H9 (cell line): ENCODE measurements around the gene TRIM10. TPM values are rescaled to one million over a fixed set of nuclear protein-coding genes. Genes with fewer than 3 reads are reported as not detected.

Experiments used
- DNase-seq: peaks from one replicate; pipeline ENCODE4 v3.0.0-alpha.2; 2017
- H2AFZ ChIP-seq: one replicate; pipeline ENCODE4 v1.6.1; 2013; ENCODE audit warnings: mild to moderate bottlenecking, low read length, control low read depth, moderate library complexity
- H2AK5ac ChIP-seq: 2 replicates; pipeline ENCODE4 v1.6.1; 2013; ENCODE audit warnings: low read length, control low read depth, mixed read lengths; ENCODE audit not compliant: insufficient read length
- H2BK120ac ChIP-seq: one replicate; pipeline ENCODE4 v1.6.1; 2013; ENCODE audit warnings: low read depth, mild to moderate bottlenecking, low read length, control low read depth, inconsistent platforms; ENCODE audit not compliant: poor library complexity, severe bottlenecking
- H2BK12ac ChIP-seq: 2 replicates; pipeline ENCODE4 v1.6.1; 2013; ENCODE audit warnings: low read length, control low read depth, mixed read lengths, low read depth; ENCODE audit not compliant: insufficient read length
- H2BK15ac ChIP-seq: 2 replicates; pipeline ENCODE4 v1.6.1; 2013; ENCODE audit warnings: low read depth, low read length, control low read depth
- H2BK20ac ChIP-seq: one replicate; pipeline ENCODE4 v1.6.1; 2013; ENCODE audit warnings: low read depth, mild to moderate bottlenecking, low read length, control low read depth, inconsistent platforms; ENCODE audit not compliant: poor library complexity, severe bottlenecking
- H2BK5ac ChIP-seq: 2 replicates; pipeline ENCODE4 v1.6.1; 2013; ENCODE audit warnings: low read length, control low read depth, mixed read lengths; ENCODE audit not compliant: insufficient read length
- H3K14ac ChIP-seq: 2 replicates; pipeline ENCODE4 v1.6.1; 2013; ENCODE audit warnings: low read length, control low read depth; ENCODE audit not compliant: insufficient read depth
- H3K18ac ChIP-seq: 2 replicates; pipeline ENCODE4 v1.6.1; 2013; ENCODE audit warnings: low read depth, mild to moderate bottlenecking, mixed read lengths, low read length, control low read depth; ENCODE audit not compliant: insufficient read length
- H3K23ac ChIP-seq: 2 replicates; pipeline ENCODE4 v1.6.1; 2013; ENCODE audit warnings: low read length, control low read depth, mixed read lengths, low read depth; ENCODE audit not compliant: insufficient read length
- H3K23me2 ChIP-seq: 2 replicates; pipeline ENCODE4 v1.6.1; 2013; ENCODE audit warnings: low read depth, mild to moderate bottlenecking, mixed read lengths, low read length, control low read depth; ENCODE audit not compliant: insufficient read length, poor library complexity, severe bottlenecking
- H3K27ac ChIP-seq: 2 replicates; pipeline ENCODE4 v1.5.1; 2013; ENCODE audit warnings: low read length, control low read depth, mixed read lengths, low read depth; ENCODE audit not compliant: insufficient read length
- H3K27me3 ChIP-seq: 2 replicates; pipeline ENCODE4 v1.6.1; 2013; ENCODE audit warnings: low read length, control low read depth, inconsistent platforms; ENCODE audit not compliant: insufficient read depth
- H3K4ac ChIP-seq: 2 replicates; pipeline ENCODE4 v1.6.1; 2013; ENCODE audit warnings: low read depth, mild to moderate bottlenecking, control low read depth, inconsistent platforms, low read length, moderate library complexity
- H3K4me1 ChIP-seq: 2 replicates; pipeline ENCODE4 v1.6.1; 2013; ENCODE audit warnings: low read length, control low read depth, inconsistent platforms; ENCODE audit not compliant: insufficient read depth
- H3K4me2 ChIP-seq: 2 replicates; pipeline ENCODE4 v1.6.1; 2013; ENCODE audit warnings: low read length, control low read depth, mixed read lengths; ENCODE audit not compliant: insufficient read length, insufficient read depth
- H3K56ac ChIP-seq: 2 replicates; pipeline ENCODE4 v1.6.1; 2013; ENCODE audit warnings: low read depth, mild to moderate bottlenecking, mixed read lengths, low read length, control low read depth; ENCODE audit not compliant: insufficient read length
- H3K79me1 ChIP-seq: 2 replicates; pipeline ENCODE4 v1.6.1; 2013; ENCODE audit warnings: low read depth, mild to moderate bottlenecking, moderate library complexity, low read length, control low read depth, inconsistent platforms; ENCODE audit not compliant: insufficient read depth, poor library complexity, severe bottlenecking
- H3K79me2 ChIP-seq: 2 replicates; pipeline ENCODE4 v1.6.1; 2013; ENCODE audit warnings: low read length, control low read depth, inconsistent platforms; ENCODE audit not compliant: insufficient read depth
- H3K9ac ChIP-seq: 2 replicates; pipeline ENCODE4 v1.6.1; 2013; ENCODE audit warnings: low read length, control low read depth, mixed read lengths; ENCODE audit not compliant: insufficient read length; ENCODE audit errors: extremely low read depth
- H3K9me3 ChIP-seq: one replicate; pipeline ENCODE4 v1.6.1; 2013; ENCODE audit warnings: low read depth, low read length, inconsistent platforms; ENCODE audit not compliant: control insufficient read depth
- H3T11ph ChIP-seq: one replicate; pipeline ENCODE4 v1.6.1; 2013; ENCODE audit warnings: mild to moderate bottlenecking, low read length, control low read depth, inconsistent platforms
- H4K20me1 ChIP-seq: one replicate; pipeline ENCODE4 v1.6.1; 2013; ENCODE audit not compliant: control insufficient read depth, insufficient read length, insufficient read depth
- H4K5ac ChIP-seq: 2 replicates; pipeline ENCODE4 v1.6.1; 2013; ENCODE audit warnings: low read depth, mild to moderate bottlenecking, mixed read lengths, low read length, control low read depth; ENCODE audit not compliant: insufficient read length
- H4K8ac ChIP-seq: replicated peaks from 2 replicates; pipeline ENCODE4 v1.6.1; 2013; ENCODE audit warnings: low read length, control low read depth, mixed read lengths, low read depth; ENCODE audit not compliant: insufficient read length
- H4K91ac ChIP-seq: 2 replicates; pipeline ENCODE4 v1.6.1; 2013; ENCODE audit warnings: low read depth, mild to moderate bottlenecking, moderate library complexity, mixed read lengths, low read length, control low read depth; ENCODE audit not compliant: insufficient read length
- H3K27ac Mint-ChIP-seq, 3 experiments: 2 replicates in 2 of 3; 3 replicates in 1 of 3; pipeline ENCODE4 v1.8.0; 2020 to 2021; ENCODE audit warnings: mixed read lengths in 3 of 3, mild to moderate bottlenecking in 1 of 3, moderate library complexity in 1 of 3
- H3K27me3 Mint-ChIP-seq: 2 replicates; pipeline ENCODE4 v1.8.0; 2021; ENCODE audit warnings: low read depth, mild to moderate bottlenecking, moderate library complexity, mixed read lengths
- H3K36me3 Mint-ChIP-seq, 3 experiments: 2 replicates in 2 of 3; 3 replicates in 1 of 3; pipeline ENCODE4 v1.8.0; 2020 to 2021; ENCODE audit warnings: low read depth in 3 of 3, mixed read lengths in 3 of 3; ENCODE audit not compliant: insufficient read depth in 1 of 3
- H3K4me1 Mint-ChIP-seq, 2 experiments: 2 replicates each; pipeline ENCODE4 v1.8.0; 2020; ENCODE audit warnings: mixed read lengths in 2 of 2
- H3K4me3 Mint-ChIP-seq, 2 experiments: 2 replicates in 1 of 2; 3 replicates in 1 of 2; pipeline ENCODE4 v1.8.0; 2020 to 2021; ENCODE audit warnings: mild to moderate bottlenecking in 2 of 2, mixed read lengths in 2 of 2, moderate library complexity in 1 of 2
- H3K9me3 Mint-ChIP-seq, 2 experiments: 2 replicates in 1 of 2; 3 replicates in 1 of 2; pipeline ENCODE4 v1.8.0; 2020; ENCODE audit warnings: mild to moderate bottlenecking in 2 of 2, mixed read lengths in 2 of 2, moderate library complexity in 1 of 2
- WGBS: extraction: QIAGEN DNeasy Blood & Tissue Kit; methylation state at CpG from one replicate; pipeline ENCODE4 v1.1.7; 2013; ENCODE audit warnings: missing lambda C conversion rate, low lambda C conversion rate, mixed read lengths; ENCODE audit not compliant: insufficient read length; ENCODE audit errors: extremely low coverage; 5-methylcytosine and 5-hydroxymethylcytosine counted together
- total RNA-seq: library from RNA; stranded (reverse); gene quantifications from 2 replicates; pipeline ENCODE4 v1.2.1, GENCODE V29; 2021
- TF ChIP-seq, protein P1 (sequence below): fragments of 200-600 bp; sonication (generic); conservative IDR thresholded peaks from 3 replicates; pipeline ENCODE4 v1.8.0; 2021; ENCODE audit warnings: antibody characterized with exemption, mild to moderate bottlenecking

TRIM10 gene
- total RNA-seq, 1 experiment from 2014 or later: 0.07 TPM

DNA sequence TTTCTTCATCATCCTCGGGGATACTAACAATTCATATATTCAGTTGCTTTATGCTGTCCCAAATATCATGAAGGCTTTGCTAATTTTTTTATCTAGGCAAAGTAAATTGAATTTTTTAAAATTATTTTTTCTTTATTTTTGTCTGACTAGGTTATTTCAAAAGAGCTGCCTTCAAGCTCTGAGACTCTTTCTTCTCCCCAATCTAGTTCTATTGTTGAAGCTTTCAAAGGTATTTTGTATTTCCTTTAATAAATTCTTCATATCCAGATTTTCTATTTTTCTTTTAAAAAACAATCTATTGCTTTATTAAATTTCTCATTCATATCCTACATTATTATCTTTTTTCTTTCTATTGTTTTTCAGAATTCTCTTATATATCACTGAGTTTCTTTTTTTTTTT lies 19.1 kb upstream of the TRIM10 start:
- no peak overlapping the region for H3T11ph ChIP-seq
- H3K23me2 ChIP-seq: no peaks in the 10 kb centered on the region
- H3K79me1 ChIP-seq: no peaks in the 10 kb centered on the region

More for the DNA sequence above, 19.1 kb upstream of the TRIM10 start:
- Mint-ChIP-seq H3K36me3 (peaks cover 6 to 8% (median 7%) of the 10 kb centered on the region in 3 experiments; a peak in 5 of 7 replicates), H3K9me3 (peaks cover 0 to 5% of the 10 kb centered on the region in 2 experiments; a peak in 3 of 5 replicates), H3K27me3 (peaks cover 42% of the 10 kb centered on the region), H3K4me3 (no peak overlapping the region), H3K27ac (no peak overlapping the region), H3K4me1 (no peaks in the 10 kb centered on the region; a peak in 1 of 4 replicates)
- H3K79me2 ChIP-seq: no peaks in the 10 kb centered on the region
- no peak overlapping the region for H3K9ac ChIP-seq
- H2BK20ac ChIP-seq: no peak overlapping the region
- H2BK5ac ChIP-seq: no peak overlapping the region
- no peak overlapping the region for H3K56ac ChIP-seq
- H3K27ac ChIP-seq: no peak overlapping the region
- H2BK15ac ChIP-seq: no peak overlapping the region
- no peak for DNase-seq
- H2BK120ac ChIP-seq: no peak overlapping the region
- H3K9me3 ChIP-seq: no peaks in the 10 kb centered on the region
- H3K4me2 ChIP-seq: no peak overlapping the region
- no peak overlapping the region for H4K91ac ChIP-seq
- no peak overlapping the region for H3K4ac ChIP-seq
- WGBS: no CpG with 5 or more reads among the region's 1 CpG
- H3K23ac ChIP-seq: no peak overlapping the region
- no peaks in the 10 kb centered on the region for H4K20me1 ChIP-seq
- no peak overlapping the region for H2AK5ac ChIP-seq
- no peak overlapping the region for H3K18ac ChIP-seq
- no peaks in the 10 kb centered on the region for H3K27me3 ChIP-seq
- H3K4me1 ChIP-seq: no peaks in the 10 kb centered on the region
- no peak overlapping the region for H4K8ac ChIP-seq
- TF ChIP-seq, protein P1, sequence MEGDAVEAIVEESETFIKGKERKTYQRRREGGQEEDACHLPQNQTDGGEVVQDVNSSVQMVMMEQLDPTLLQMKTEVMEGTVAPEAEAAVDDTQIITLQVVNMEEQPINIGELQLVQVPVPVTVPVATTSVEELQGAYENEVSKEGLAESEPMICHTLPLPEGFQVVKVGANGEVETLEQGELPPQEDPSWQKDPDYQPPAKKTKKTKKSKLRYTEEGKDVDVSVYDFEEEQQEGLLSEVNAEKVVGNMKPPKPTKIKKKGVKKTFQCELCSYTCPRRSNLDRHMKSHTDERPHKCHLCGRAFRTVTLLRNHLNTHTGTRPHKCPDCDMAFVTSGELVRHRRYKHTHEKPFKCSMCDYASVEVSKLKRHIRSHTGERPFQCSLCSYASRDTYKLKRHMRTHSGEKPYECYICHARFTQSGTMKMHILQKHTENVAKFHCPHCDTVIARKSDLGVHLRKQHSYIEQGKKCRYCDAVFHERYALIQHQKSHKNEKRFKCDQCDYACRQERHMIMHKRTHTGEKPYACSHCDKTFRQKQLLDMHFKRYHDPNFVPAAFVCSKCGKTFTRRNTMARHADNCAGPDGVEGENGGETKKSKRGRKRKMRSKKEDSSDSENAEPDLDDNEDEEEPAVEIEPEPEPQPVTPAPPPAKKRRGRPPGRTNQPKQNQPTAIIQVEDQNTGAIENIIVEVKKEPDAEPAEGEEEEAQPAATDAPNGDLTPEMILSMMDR: no peak
- no peak overlapping the region for H2BK12ac ChIP-seq
- H2AFZ ChIP-seq: no peak overlapping the region
- H4K5ac ChIP-seq: no peak overlapping the region
- no peak overlapping the region for H3K14ac ChIP-seq
